ENCODE data around the gene DAB1.

DNA sequence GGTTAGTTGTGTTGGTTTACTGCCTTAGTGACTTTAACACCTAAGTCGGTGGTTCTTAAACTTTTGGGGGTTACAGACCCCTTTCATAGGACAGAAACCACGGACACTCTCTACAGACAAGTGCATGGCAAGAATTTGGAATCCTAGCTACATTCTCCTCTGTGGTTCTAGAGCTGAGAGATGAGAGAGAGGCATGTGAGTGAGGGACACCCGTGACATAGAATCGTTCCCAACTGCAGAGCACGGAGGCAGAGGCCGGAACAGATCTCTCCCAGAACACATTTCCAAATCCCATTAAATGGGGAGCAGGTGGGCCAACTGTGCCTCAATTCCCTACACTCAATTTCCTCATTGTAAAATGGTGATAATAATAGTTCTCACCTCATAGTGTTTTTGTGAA is 60.7 kb downstream of the DAB1 start:
- TF ChIP-seq EP300 (conservative IDR thresholded peaks at IDR 0.05; ENCODE audit: poor library complexity, severe bottlenecking) = no peak
- no peak for TF ChIP-seq CTCF (IDR thresholded peaks at IDR 0.05; ENCODE audit: poor library complexity, severe bottlenecking)
- TF ChIP-seq POLR2AphosphoS5 (IDR thresholded peaks at IDR 0.05) = no peak
- no peak for TF ChIP-seq TAF1 (IDR thresholded peaks at IDR 0.05; ENCODE audit: low read depth)
- TF ChIP-seq RAD21 (conservative IDR thresholded peaks at IDR 0.05) = no peak

Data from neural cell (in vitro differentiated cells).